Mucosa of stomach (tissue), 1 donor: ENCODE measurements around the gene USP25.

Experiments used
- H3K27me3 ChIP-seq: one replicate; pipeline ENCODE4 v1.7.0; 2013; ENCODE audit warnings: mild to moderate bottlenecking, low read length; ENCODE audit not compliant: control insufficient read depth, insufficient read depth
- H3K36me3 ChIP-seq: one replicate; pipeline ENCODE4 v1.7.0; 2013; ENCODE audit warnings: low read length; ENCODE audit not compliant: control insufficient read depth, insufficient read depth
- H3K4me1 ChIP-seq: one replicate; pipeline ENCODE4 v1.7.0; 2013; ENCODE audit warnings: mild to moderate bottlenecking, low read length; ENCODE audit not compliant: control insufficient read depth, insufficient read depth
- H3K4me3 ChIP-seq: one replicate; pipeline ENCODE4 v1.7.0; 2013; ENCODE audit warnings: low read length
- H3K9ac ChIP-seq: one replicate; pipeline ENCODE4 v1.7.0; 2013; ENCODE audit warnings: mild to moderate bottlenecking, low read length, moderate library complexity
- H3K9me3 ChIP-seq: one replicate; pipeline ENCODE4 v1.7.0; 2013; ENCODE audit warnings: mild to moderate bottlenecking, low read length, moderate library complexity; ENCODE audit not compliant: control insufficient read depth
- donor health status: Pancreatic carcinoma.

The USP25 gene

GRCh38 chr21:15896501-15896900 lies 166.7 kb downstream of the USP25 start:
- H3K36me3 ChIP-seq = no peaks in the 10 kb centered on the region
- H3K4me3 ChIP-seq = no peak overlapping the region
- H3K9me3 ChIP-seq = no peaks in the 10 kb centered on the region
- no peaks in the 10 kb centered on the region for H3K27me3 ChIP-seq
- no peaks in the 10 kb centered on the region for H3K4me1 ChIP-seq
- no peak overlapping the region for H3K9ac ChIP-seq

- Histone ChIP-seq H3K9me3 (no peaks in the 10 kb centered on the region), H3K36me3 (no peaks in the 10 kb centered on the region), H3K4me1 (no peaks in the 10 kb centered on the region), H3K9ac (no peak overlapping the region), H3K27me3 (no peaks in the 10 kb centered on the region), H3K4me3 (no peak overlapping the region)
These were observed 174.6 kb downstream of the USP25 start for GRCh38 chr21:15904389-15904788.

DNA sequence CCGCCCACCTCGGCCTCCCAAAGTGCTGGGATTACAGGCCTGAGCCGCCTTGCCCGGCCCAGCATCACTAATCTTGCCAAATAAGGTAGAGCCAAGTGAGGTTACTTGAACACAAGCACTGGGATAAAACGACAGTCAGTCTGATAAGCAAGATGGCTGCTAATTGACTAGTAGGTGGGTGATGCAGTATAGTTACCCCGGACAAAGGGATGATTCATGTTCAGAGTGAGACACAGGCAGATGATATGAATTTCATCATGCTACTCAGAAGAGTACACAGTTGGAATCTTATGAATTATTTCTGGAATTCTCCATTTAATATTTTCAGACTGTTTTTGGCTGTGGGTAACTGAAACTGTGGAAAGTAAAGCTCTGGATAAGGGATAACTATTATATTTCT lies 178.4 kb downstream of the USP25 start:
- H3K36me3 ChIP-seq = no peaks in the 10 kb centered on the region
- H3K4me3 ChIP-seq = no peak overlapping the region
- no peaks in the 10 kb centered on the region for H3K27me3 ChIP-seq
- H3K9me3 ChIP-seq = no peaks in the 10 kb centered on the region
- H3K4me1 ChIP-seq = no peaks in the 10 kb centered on the region
- no peak overlapping the region for H3K9ac ChIP-seq

GRCh38 chr21:15928196-15928595 lies 198.4 kb downstream of the USP25 start:
- Histone ChIP-seq H3K4me3 (no peak overlapping the region), H3K36me3 (no peaks in the 10 kb centered on the region), H3K9ac (no peak overlapping the region), H3K27me3 (no peaks in the 10 kb centered on the region), H3K4me1 (no peaks in the 10 kb centered on the region), H3K9me3 (no peaks in the 10 kb centered on the region)

GRCh38 chr21:15928686-15929425 lies 199.1 kb downstream of the USP25 start:
- Histone ChIP-seq H3K9me3 (no peaks in the 10 kb centered on the region), H3K9ac (no peak overlapping the region), H3K4me3 (no peak overlapping the region), H3K36me3 (no peaks in the 10 kb centered on the region), H3K4me1 (no peaks in the 10 kb centered on the region), H3K27me3 (no peaks in the 10 kb centered on the region)

DNA sequence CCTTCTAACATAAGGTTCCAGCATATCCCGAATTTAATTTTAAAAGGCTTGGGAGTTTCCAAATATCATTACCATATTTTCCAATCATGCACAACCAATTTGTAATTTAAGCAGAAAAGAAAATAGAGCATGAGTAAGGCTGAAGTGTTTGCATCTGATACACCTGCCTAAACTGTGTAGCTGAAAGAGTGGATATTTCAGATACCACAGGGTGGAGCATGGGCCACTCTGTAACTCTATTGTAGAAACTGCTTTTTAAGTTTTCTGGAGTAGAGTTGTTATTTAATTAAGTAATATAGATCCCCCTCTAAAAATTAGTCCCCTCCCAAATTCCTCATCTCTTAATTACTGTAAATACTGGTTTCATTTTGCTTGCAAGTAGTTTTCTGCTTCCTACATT lies 199.8 kb downstream of the USP25 start:
- Histone ChIP-seq H3K9me3 (no peaks in the 10 kb centered on the region), H3K4me1 (no peaks in the 10 kb centered on the region), H3K9ac (no peak overlapping the region), H3K27me3 (no peaks in the 10 kb centered on the region), H3K36me3 (no peaks in the 10 kb centered on the region), H3K4me3 (no peak overlapping the region)
